Measurements from ENCODE around the gene COL6A1. TPM values are rescaled to one million over a fixed set of nuclear protein-coding genes. Genes with fewer than 3 reads are reported as not detected.

Gene COL6A1
- total RNA-seq, 4 donors from 2014 or later: 356 to 669 (median 427) TPM

DNA sequence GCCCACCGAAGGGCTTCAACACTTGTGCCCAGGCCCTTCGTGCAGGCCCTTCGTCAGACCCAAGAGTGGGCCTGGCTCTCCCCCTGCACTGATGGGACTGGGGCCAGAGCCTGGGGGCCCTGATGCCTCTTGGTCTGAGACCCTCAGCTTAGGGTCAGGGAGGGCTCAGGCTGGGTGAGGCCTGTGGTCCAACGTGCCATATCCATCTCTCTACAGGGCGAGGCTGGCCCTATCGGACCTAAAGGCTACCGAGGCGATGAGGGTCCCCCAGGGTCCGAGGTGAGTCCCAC lies 15.6 kb downstream of the COL6A1 start:
- TF ChIP-seq, protein P1, sequence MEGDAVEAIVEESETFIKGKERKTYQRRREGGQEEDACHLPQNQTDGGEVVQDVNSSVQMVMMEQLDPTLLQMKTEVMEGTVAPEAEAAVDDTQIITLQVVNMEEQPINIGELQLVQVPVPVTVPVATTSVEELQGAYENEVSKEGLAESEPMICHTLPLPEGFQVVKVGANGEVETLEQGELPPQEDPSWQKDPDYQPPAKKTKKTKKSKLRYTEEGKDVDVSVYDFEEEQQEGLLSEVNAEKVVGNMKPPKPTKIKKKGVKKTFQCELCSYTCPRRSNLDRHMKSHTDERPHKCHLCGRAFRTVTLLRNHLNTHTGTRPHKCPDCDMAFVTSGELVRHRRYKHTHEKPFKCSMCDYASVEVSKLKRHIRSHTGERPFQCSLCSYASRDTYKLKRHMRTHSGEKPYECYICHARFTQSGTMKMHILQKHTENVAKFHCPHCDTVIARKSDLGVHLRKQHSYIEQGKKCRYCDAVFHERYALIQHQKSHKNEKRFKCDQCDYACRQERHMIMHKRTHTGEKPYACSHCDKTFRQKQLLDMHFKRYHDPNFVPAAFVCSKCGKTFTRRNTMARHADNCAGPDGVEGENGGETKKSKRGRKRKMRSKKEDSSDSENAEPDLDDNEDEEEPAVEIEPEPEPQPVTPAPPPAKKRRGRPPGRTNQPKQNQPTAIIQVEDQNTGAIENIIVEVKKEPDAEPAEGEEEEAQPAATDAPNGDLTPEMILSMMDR (IDR thresholded peaks at IDR 0.05): no peak
- TF ChIP-seq POLR2A (IDR thresholded peaks at IDR 0.05): no peak
- no peak for TF ChIP-seq EP300 (IDR thresholded peaks at IDR 0.05)
- Histone ChIP-seq H3K36me3 (peaks cover 0 to 98% (median 0%) of the 10 kb centered on the region in 3 donors), H3K27me3 (no peaks in the 10 kb centered on the region), H3K4me1 (peaks cover 0 to 32% (median 3%) of the 10 kb centered on the region in 4 donors), H3K9me3 (no peaks in the 10 kb centered on the region), H3K4me3 (no peak overlapping the region), H3K27ac (peak overlapping the region in 1 of 4 donors; percentile 15)
- DNase-seq (ENCODE audit: low spot score in 2 of 2): no peak
- 83 to 95% methylated on average over 4 to 6 of the region's 9 CpGs for WGBS, 2 donors

DNA sequence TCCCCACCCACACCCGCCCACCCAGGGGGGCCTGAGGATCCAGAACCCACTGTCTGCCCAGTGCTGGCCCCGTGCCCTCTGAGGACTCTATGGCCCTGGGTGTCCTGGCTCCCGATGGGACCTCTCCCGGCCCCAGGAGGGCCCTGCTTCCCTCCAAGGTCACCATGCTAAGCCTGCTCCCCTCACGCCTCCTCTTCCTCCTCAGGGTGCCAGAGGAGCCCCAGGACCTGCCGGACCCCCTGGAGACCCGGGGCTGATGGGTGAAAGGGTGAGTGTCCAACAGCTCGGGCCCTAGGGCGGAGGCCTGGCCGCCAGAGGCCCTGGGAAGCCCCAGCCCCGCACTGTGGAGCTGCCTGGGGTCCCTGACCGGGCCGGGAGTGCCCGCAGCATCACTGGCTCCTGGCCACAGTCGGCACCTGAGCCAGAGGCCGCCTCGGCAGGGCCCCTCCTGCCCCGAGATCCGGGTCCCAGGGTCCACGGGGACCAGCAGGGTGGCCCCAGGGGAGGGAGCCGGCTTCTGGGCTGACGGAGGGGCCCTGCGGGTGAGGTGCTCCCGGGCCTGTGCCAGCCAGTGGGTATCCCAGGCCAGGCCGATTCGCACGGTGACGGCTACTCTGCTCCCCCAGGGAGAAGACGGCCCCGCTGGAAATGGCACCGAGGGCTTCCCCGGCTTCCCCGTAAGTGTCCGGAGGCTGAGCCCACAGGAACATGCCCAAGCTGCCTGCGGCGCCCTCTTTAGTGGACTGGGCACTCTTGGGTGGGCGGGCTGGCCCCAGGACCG lies 16.1 kb downstream of the COL6A1 start:
- Histone ChIP-seq H3K4me1 (peaks cover 0 to 29% (median 3%) of the 10 kb centered on the region in 4 donors), H3K27ac (peak overlapping the region in 1 of 4 donors; percentile 38), H3K9me3 (no peaks in the 10 kb centered on the region), H3K27me3 (no peaks in the 10 kb centered on the region), H3K36me3 (peaks cover 0 to 98% (median 0%) of the 10 kb centered on the region in 3 donors), H3K4me3 (no peak overlapping the region)
- no peak for TF ChIP-seq POLR2A (IDR thresholded peaks at IDR 0.05)
- no peak for TF ChIP-seq EP300 (IDR thresholded peaks at IDR 0.05)
- TF ChIP-seq, protein P1 (IDR thresholded peaks at IDR 0.05): no peak
- 92 to 96% methylated on average over 21 of the region's 38 CpGs for WGBS, 2 donors
- DNase-seq (ENCODE audit: low spot score in 2 of 2): peak in 1 of 2 donors; percentile 12

DNA sequence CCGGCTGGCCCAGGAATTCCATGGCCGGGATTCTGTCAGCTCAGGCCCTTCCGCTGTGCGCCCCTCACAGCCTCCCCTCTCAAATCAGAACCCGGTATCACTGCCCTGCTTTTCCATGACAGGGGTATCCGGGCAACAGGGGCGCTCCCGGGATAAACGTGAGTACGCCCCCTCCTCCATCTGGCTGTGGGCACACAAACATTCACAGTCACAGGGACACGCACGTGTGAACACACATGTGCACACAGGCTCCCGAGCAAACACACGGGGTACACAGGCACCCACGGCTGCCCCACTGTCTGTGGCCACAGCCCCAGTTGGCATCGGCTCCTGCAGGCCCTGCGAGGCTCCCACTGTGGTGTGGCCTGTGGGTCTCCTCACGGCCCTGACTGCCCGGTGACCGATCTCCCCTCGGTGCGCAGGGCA lies 16.7 kb downstream of the COL6A1 start:
- peaks cover 0 to 98% (median 0%) of the 10 kb centered on the region in 3 donors for H3K36me3 ChIP-seq
- no peaks in the 10 kb centered on the region for H3K27me3 ChIP-seq
- TF ChIP-seq POLR2A (IDR thresholded peaks at IDR 0.05) (no peak), EP300 (IDR thresholded peaks at IDR 0.05) (no peak)
- peaks cover 0 to 23% (median 0%) of the 10 kb centered on the region in 4 donors for H3K4me1 ChIP-seq
- WGBS, 2 donors: 89 to 92% methylated on average over 17 to 22 of the region's 22 CpGs
- DNase-seq (ENCODE audit: low spot score in 2 of 2): no peak
- H3K4me3 ChIP-seq: no peak overlapping the region
- H3K27ac ChIP-seq: peak overlapping the region in 1 of 4 donors; percentile 38
- H3K9me3 ChIP-seq: no peaks in the 10 kb centered on the region

DNA sequence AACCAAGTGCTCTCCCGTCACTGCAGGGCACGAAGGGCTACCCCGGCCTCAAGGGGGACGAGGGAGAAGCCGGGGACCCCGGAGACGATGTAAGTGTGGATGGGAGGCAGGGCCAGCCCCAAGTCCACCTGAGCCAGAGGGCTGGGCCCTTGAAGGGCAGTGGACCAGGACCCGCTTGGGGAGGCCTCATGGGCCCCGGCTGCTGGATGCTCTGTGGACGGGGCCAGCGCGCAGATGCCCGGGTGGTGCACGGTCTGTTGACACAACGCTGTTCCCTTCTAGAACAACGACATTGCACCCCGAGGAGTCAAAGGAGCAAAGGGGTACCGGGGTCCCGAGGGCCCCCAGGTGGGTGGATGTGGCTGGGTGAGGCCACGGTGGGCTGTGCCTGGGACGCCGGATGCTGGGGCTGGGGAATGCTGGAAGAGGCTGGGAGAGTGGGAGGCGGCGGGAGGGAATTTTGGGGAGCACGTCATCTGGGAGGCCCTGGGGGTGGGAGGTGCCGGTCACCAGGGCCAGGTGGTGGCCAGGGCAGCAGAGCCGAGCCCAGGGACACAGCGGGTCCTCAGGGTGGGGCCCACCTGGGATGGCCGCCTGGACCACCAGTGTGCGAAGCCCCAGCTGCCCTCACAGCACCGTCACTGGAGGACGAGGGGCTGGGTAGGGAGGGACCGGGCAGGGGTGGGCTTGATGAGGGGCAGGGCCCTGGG lies 17.5 kb downstream of the COL6A1 start:
- 93 to 96% methylated on average over 30 to 33 of the region's 33 CpGs for WGBS, 2 donors
- Histone ChIP-seq H3K36me3 (peaks cover 0 to 98% (median 0%) of the 10 kb centered on the region in 3 donors), H3K27ac (no peak overlapping the region), H3K4me3 (no peak overlapping the region), H3K27me3 (no peaks in the 10 kb centered on the region), H3K4me1 (peaks cover 0 to 16% (median 0%) of the 10 kb centered on the region in 4 donors), H3K9me3 (no peaks in the 10 kb centered on the region)
- no peak for DNase-seq (ENCODE audit: low spot score in 2 of 2)
- TF ChIP-seq, protein P1 (IDR thresholded peaks at IDR 0.05): no peak
- TF ChIP-seq POLR2A (IDR thresholded peaks at IDR 0.05): no peak
- no peak for TF ChIP-seq EP300 (IDR thresholded peaks at IDR 0.05)

DNA sequence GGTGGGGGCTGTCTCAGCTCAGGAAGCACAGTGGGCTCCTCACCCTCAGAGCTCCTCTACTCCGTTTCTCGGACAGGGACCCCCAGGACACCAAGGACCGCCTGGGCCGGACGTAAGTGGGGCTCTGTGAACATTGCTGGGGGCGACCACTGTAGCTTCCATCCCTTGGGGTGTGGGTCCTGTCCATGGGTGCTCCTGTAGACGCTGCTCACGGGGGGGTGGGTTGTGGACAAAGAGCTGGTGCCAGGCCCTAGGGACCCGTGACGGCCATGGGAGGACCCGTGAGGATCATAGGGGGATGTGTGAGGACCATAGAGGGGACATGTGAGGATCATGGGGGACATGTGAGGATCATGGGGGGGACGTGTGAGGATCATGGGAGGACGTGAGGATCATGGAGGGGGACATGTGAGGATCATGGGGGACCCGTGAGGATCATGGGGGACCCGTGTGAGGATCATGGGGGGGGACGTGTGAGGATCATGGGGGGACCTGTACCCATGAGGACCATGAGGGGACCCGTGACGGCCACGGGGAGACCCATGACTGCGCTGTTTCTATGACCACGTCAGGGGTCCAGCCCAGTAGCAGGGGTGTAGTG lies 18.1 kb downstream of the COL6A1 start:
- H3K4me1 ChIP-seq: peaks cover 0 to 9% (median 0%) of the 10 kb centered on the region in 4 donors
- H3K27ac ChIP-seq: peak overlapping the region in 2 of 4 donors; percentile 26 to 67
- no peaks in the 10 kb centered on the region for H3K27me3 ChIP-seq

More for the DNA sequence above, 18.1 kb downstream of the COL6A1 start:
- TF ChIP-seq POLR2A (IDR thresholded peaks at IDR 0.05) (no peak), EP300 (IDR thresholded peaks at IDR 0.05) (no peak)
- TF ChIP-seq, protein P1 (IDR thresholded peaks at IDR 0.05): no peak
- Histone ChIP-seq H3K4me3 (no peak overlapping the region), H3K9me3 (no peaks in the 10 kb centered on the region), H3K36me3 (peaks cover 0 to 98% (median 0%) of the 10 kb centered on the region in 3 donors)
- DNase-seq (ENCODE audit: low spot score in 2 of 2): no peak
- WGBS, 2 donors: 74 to 82% methylated on average over 21 of the region's 21 CpGs
